NCI-H2196 treated with DMSO at 0.1 percent for 48 hours (cell line): ENCODE measurements around the gene CCDC124.
"Not testable (repeated sequence)": the region's sequence is repeated elsewhere in the genome, so short reads cannot be mapped to it uniquely, and the experiment has no call there.

Experiments
- DNase-seq: peaks from one replicate; lab custom pipeline; 2025; ENCODE audit not compliant: unreplicated experiment; lab: John Stamatoyannopoulos, UW

The CCDC124 gene

GRCh38 chr19:17977488-17977887 is 44.7 kb downstream of the CCDC124 start:
- DNase-seq, result no peak

GRCh38 chr19:17981611-17982010 is 48.8 kb downstream of the CCDC124 start:
- no peak for DNase-seq

- no peak for DNase-seq
Measured at GRCh38 chr19:17982430-17982829, 49.6 kb downstream of the CCDC124 start.

GRCh38 chr19:17985037-17985818 is 52.4 kb downstream of the CCDC124 start:
- DNase-seq, result no peak

GRCh38 chr19:17986569-17986968 is 53.8 kb downstream of the CCDC124 start:
- not testable (repeated sequence) for DNase-seq

- no peak for DNase-seq
Measured at GRCh38 chr19:17988161-17988560, 55.3 kb downstream of the CCDC124 start.

- no peak for DNase-seq
Measured at GRCh38 chr19:17989425-17990094, 56.7 kb downstream of the CCDC124 start.

- no peak for DNase-seq
Measured at GRCh38 chr19:17993076-17993813, 60.4 kb downstream of the CCDC124 start.
